Suprapubic skin (tissue), 4 donors: ENCODE data around the gene GPR25. TPM values are rescaled to one million over a fixed set of nuclear protein-coding genes. Genes with fewer than 3 reads are reported as not detected.

Experiments
- DNase-seq, 2 donors: peaks; one replicate each; pipeline ENCODE4 v3.0.0-alpha.2; 2019; ENCODE audit warnings: low spot score in 2 of 2
- H3K27ac ChIP-seq: fragments of 200-600 bp; sonication (generic); one replicate; pipeline ENCODE4 v1.5.1; 2019
- H3K27me3 ChIP-seq: fragments of 200-600 bp; sonication (generic); one replicate; pipeline ENCODE4 v1.5.1; 2019
- H3K36me3 ChIP-seq: fragments of 200-600 bp; sonication (generic); one replicate; pipeline ENCODE4 v1.5.1; 2019
- H3K4me1 ChIP-seq: fragments of 200-600 bp; sonication (generic); one replicate; pipeline ENCODE4 v1.5.1; 2019
- H3K4me3 ChIP-seq: fragments of 200-600 bp; sonication (generic); one replicate; pipeline ENCODE4 v1.5.1; 2019; ENCODE audit warnings: mild to moderate bottlenecking
- H3K9me3 ChIP-seq: fragments of 200-600 bp; sonication (generic); one replicate; pipeline ENCODE4 v1.5.1; 2019
- EP300 ChIP-seq: sonication (generic); formaldehyde crosslinking; IDR thresholded peaks from one replicate; pipeline ENCODE4 v1.6.1; 2017; ENCODE audit warnings: antibody characterized with exemption
- POLR2A ChIP-seq, 2 donors: fragments of 450-650 bp; IDR thresholded peaks; one replicate each; pipeline ENCODE4 v1.6.1; 2017; ENCODE audit warnings: antibody characterized with exemption in 2 of 2, mild to moderate bottlenecking in 2 of 2, moderate library complexity in 2 of 2
- POLR2AphosphoS5 ChIP-seq, 3 donors: sonication (generic); formaldehyde crosslinking; IDR thresholded peaks; one replicate each; pipeline ENCODE4 v1.6.1; 2017; ENCODE audit warnings: antibody characterized with exemption in 3 of 3
- WGBS: methylation state at CpG from one replicate; pipeline ENCODE4 v1.1.5; 2018; 5-methylcytosine and 5-hydroxymethylcytosine counted together
- total RNA-seq, 4 donors: library from RNA; depleted of rRNA; stranded (reverse); fragments of >200 nt; gene quantifications; one replicate each; pipeline ENCODE4 v1.1.0, GENCODE V29; 2016
- TF ChIP-seq, protein P1 (sequence below), 2 donors: fragments of 200-600 bp in 1 of 2; fragments of 450-650 bp in 1 of 2; sonication (generic) in 1 of 2; IDR thresholded peaks; one replicate each; pipeline ENCODE4 v1.5.1; 2016 to 2019; ENCODE audit warnings: antibody characterized with exemption in 2 of 2, mild to moderate bottlenecking in 1 of 2, moderate library complexity in 1 of 2

Gene GPR25
- total RNA-seq, 4 donors from 2014 or later = not detected

DNA sequence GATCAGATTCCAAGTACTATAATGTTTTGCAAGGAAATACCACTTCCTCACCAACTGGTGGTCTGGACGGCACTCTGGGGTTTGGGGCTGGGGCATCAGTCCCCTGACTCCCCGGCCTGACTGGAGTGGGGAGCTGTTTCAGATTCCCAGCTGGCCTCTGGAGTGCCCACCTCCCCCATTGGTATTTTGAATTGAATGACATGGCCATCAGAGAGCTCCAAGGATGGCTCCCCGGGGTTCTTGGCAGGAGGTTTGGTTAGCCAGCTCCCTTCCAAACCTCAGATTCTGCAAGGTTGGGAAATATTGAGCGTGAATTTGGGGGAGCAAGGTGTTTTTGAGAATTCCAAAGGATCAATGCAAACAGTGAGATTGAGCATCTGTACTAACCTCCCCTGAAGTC is 19.8 kb downstream of the GPR25 start:
- Histone ChIP-seq H3K27me3 (peaks cover 43% of the 10 kb centered on the region), H3K4me3 (no peak overlapping the region), H3K4me1 (peaks cover 34% of the 10 kb centered on the region), H3K36me3 (no peaks in the 10 kb centered on the region), H3K9me3 (no peaks in the 10 kb centered on the region), H3K27ac (no peak overlapping the region)
- 73% methylated on average over 3 of the region's 4 CpGs for whole genome bisulfite sequencing
- DNase-seq = no peak
- no peak for TF ChIP-seq POLR2A (IDR thresholded peaks at IDR 0.05)
- TF ChIP-seq, protein P1, sequence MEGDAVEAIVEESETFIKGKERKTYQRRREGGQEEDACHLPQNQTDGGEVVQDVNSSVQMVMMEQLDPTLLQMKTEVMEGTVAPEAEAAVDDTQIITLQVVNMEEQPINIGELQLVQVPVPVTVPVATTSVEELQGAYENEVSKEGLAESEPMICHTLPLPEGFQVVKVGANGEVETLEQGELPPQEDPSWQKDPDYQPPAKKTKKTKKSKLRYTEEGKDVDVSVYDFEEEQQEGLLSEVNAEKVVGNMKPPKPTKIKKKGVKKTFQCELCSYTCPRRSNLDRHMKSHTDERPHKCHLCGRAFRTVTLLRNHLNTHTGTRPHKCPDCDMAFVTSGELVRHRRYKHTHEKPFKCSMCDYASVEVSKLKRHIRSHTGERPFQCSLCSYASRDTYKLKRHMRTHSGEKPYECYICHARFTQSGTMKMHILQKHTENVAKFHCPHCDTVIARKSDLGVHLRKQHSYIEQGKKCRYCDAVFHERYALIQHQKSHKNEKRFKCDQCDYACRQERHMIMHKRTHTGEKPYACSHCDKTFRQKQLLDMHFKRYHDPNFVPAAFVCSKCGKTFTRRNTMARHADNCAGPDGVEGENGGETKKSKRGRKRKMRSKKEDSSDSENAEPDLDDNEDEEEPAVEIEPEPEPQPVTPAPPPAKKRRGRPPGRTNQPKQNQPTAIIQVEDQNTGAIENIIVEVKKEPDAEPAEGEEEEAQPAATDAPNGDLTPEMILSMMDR (IDR thresholded peaks at IDR 0.05) = no peak
- no peak for TF ChIP-seq EP300
- TF ChIP-seq POLR2AphosphoS5 (IDR thresholded peaks at IDR 0.05) = no peak

DNA sequence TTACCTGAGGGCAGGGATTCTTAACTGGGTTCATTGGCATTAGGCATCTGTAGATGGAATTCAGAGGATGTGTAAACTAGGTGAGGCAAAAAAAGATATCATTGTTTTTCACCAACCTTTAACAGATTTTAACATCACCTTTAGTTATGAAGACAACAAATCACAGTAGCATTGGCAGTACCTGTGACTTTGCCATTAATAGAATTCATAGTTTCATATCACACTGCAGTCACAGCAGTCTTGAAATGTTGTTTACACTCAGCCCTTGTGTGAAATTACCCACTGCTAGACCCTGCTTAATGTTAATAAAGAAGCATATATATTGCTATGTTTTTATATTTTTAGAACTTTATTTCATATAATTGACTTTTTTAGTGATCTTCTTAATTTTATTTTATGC is 20.2 kb downstream of the GPR25 start:
- peaks cover 38% of the 10 kb centered on the region for H3K4me1 ChIP-seq
- TF ChIP-seq EP300 (no peak), POLR2A (IDR thresholded peaks at IDR 0.05) (no peak), POLR2AphosphoS5 (IDR thresholded peaks at IDR 0.05) (no peak)
- TF ChIP-seq, protein P1 (IDR thresholded peaks at IDR 0.05) = no peak
- DNase-seq = no peak
- no peak overlapping the region for H3K4me3 ChIP-seq
- peaks cover 40% of the 10 kb centered on the region for H3K27me3 ChIP-seq
- no peaks in the 10 kb centered on the region for H3K36me3 ChIP-seq
- H3K27ac ChIP-seq = no peak overlapping the region
- no peaks in the 10 kb centered on the region for H3K9me3 ChIP-seq

DNA sequence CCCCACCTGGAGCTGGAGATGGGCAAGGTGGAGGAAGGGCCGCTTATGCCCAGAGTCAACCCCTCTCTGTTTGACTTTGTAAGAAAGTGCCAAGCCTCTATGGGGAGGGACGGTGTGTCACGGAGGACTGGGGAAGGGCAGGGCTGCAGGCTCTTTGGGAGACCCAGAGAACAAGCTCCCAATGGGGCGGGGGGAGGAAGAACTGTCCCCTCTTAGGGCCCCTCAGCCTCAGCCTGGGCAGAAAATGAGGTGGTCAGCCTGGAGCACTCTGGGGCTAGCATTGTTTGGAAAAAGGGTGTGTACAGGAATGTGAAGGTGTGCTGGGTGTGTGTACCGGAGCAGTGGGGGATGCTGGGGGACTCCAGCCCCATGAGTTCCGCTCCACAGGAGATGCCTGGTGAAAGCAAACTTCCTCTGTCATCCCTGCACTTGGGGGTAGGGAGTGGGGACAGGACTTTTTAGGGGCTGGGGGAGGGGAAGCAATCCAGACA is 20.7 kb downstream of the GPR25 start:
- Histone ChIP-seq H3K9me3 (no peaks in the 10 kb centered on the region), H3K27me3 (peaks cover 36% of the 10 kb centered on the region), H3K36me3 (no peaks in the 10 kb centered on the region), H3K27ac (no peak overlapping the region), H3K4me3 (no peak overlapping the region), H3K4me1 (peaks cover 43% of the 10 kb centered on the region)
- no peak for TF ChIP-seq POLR2AphosphoS5 (IDR thresholded peaks at IDR 0.05)
- no peak for TF ChIP-seq EP300
- TF ChIP-seq, protein P1 (IDR thresholded peaks at IDR 0.05) = no peak
- TF ChIP-seq POLR2A (IDR thresholded peaks at IDR 0.05) = no peak
- WGBS = 66% methylated on average over 6 of the region's 6 CpGs
- DNase-seq = no peak

DNA sequence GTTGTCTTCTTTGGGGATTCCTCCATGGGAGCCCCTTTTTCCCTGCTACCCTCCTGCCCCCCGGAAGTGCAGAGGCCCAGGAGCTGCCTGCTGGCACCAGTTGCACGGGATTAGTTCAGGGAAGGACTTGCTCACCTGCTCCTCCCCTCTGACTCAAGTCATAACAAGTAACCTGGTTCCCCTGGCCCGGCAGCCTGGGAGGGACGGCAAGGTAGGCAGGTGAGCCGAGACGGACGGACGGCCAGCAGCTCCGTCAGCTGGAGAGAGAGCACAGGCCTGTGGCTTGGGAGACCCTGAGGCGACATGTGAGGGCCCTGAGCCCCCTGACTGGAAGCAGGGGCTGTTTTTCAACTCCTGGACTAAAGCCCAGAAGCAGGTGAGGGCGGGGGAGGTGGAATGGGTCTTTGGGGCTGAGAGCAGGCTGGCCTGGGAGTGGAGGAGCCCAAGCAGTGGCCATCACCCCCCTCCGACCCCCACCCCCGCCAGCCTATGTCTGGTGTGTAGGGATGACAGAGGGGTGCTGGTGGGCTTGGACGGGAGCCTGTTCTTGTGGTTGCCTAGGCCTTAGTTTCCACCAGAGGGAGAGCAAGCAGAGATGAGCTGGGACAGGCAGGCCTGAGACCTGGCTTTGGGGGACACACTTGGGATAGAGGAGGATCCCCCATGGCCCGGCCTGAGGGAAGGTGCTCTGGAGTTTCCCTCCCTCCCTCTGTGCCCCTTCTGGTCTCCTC is 22.1 kb downstream of the GPR25 start, which contains the start of gene INAVA:
TSS of gene INAVA (plus strand) at position 189 of the 731 bp plus-strand sequence. CDS start 3,501 bp downstream, outside the sequence.
- peaks cover 34% of the 10 kb centered on the region for H3K27me3 ChIP-seq
- H3K36me3 ChIP-seq = peaks cover 8% of the 10 kb centered on the region
- WGBS = 43% methylated on average over 11 of the region's 15 CpGs
- no peak for DNase-seq
- H3K9me3 ChIP-seq = no peaks in the 10 kb centered on the region
- peaks cover 48% of the 10 kb centered on the region for H3K4me1 ChIP-seq
- TF ChIP-seq, protein P1 (IDR thresholded peaks at IDR 0.05) = no peak
- no peak for TF ChIP-seq POLR2A (IDR thresholded peaks at IDR 0.05)
- TF ChIP-seq EP300 = no peak
- no peak for TF ChIP-seq POLR2AphosphoS5 (IDR thresholded peaks at IDR 0.05)
- H3K4me3 ChIP-seq = peak within 1 kb of the TSS; percentile 54
- peak within 1 kb of the TSS; percentile 76 for H3K27ac ChIP-seq

DNA sequence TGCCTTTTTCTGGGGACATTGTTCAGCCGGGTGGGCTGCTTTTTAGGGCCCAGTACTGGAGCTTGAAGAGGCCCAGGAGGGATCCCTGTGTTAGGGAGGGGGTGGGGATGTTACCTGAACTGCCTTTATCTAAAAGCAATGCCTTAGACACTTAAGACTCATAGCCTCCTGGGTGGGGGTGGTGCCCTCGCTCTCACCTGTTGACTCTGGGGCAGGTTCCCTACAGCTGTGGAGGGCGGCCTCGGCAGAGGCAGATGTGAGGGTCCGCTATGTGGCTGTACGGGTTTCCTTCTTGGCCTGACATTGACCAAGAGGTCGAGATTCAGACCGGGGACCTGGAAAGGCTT is 22.6 kb downstream of the GPR25 start:
- peak overlapping the region; percentile 76 for H3K27ac ChIP-seq
- WGBS = 30% methylated on average over 5 of the region's 8 CpGs
- H3K9me3 ChIP-seq = no peaks in the 10 kb centered on the region
- peaks cover 10% of the 10 kb centered on the region for H3K36me3 ChIP-seq
- peak overlapping the region; percentile 54 for H3K4me3 ChIP-seq
- no peak for DNase-seq
- TF ChIP-seq, protein P1 (IDR thresholded peaks at IDR 0.05) = no peak
- TF ChIP-seq POLR2A (IDR thresholded peaks at IDR 0.05) (no peak), EP300 (no peak), POLR2AphosphoS5 (IDR thresholded peaks at IDR 0.05) (no peak)
- peaks cover 29% of the 10 kb centered on the region for H3K27me3 ChIP-seq
- H3K4me1 ChIP-seq = peaks cover 52% of the 10 kb centered on the region
